ENCODE measurements around the gene VPS26C. TPM values are rescaled to one million over a fixed set of nuclear protein-coding genes. Genes with fewer than 3 reads are reported as not detected.

Gene VPS26C
- polyA plus RNA-seq, 3 donors from 2014 or later = 67.7 to 95.1 (median 90.8) TPM

- Mint-ChIP-seq H3K27ac (peak overlapping the region; percentile 91 to 98 (median 96)), H3K36me3 (no peaks in the 10 kb centered on the region), H3K4me3 (peak overlapping the region; percentile 87 to 94 (median 90)), H3K27me3 (ENCODE audit: low read depth in 3 of 3) (peaks cover 1 to 11% (median 10%) of the 10 kb centered on the region in 3 donors), H3K9me3 (no peaks in the 10 kb centered on the region), H3K4me1 (peaks cover 38 to 64% of the 10 kb centered on the region in 2 donors)
- peak in 2 of 3 donors; percentile 79 to 82 for DNase-seq
These were observed 9.6 kb downstream of the VPS26C start for GRCh38 chr21:37257511-37257966.

GRCh38 chr21:37253991-37254390, 13.1 kb downstream of the VPS26C start:
- Mint-ChIP-seq H3K9me3 (no peaks in the 10 kb centered on the region), H3K4me3 (no peak overlapping the region), H3K27ac (peak overlapping the region in 5 of 6 donors; percentile 4 to 97 (median 60)), H3K27me3 (ENCODE audit: low read depth in 3 of 3) (peaks cover 0 to 11% (median 10%) of the 10 kb centered on the region in 3 donors), H3K36me3 (no peaks in the 10 kb centered on the region), H3K4me1 (peaks cover 47 to 76% of the 10 kb centered on the region in 2 donors)
- DNase-seq = no peak

DNA sequence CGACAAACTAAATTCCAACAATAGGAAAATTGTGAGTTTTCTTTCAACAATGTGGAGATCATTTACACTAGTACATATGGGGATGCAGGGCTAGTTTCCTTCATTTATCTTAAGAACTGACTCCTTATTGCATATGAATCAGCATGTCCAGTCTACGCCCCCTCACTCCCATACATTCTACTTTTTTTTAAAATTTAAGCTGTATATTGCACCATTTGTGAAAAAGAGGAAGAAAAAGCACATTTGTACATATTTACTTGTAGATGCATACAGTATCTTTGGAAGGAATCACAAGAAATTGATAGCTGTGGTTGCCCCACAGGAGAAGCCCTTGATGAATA, 15.9 kb downstream of the VPS26C start:
- Mint-ChIP-seq H3K9me3 (no peaks in the 10 kb centered on the region), H3K27ac (peak overlapping the region in 1 of 6 donors; percentile 21), H3K4me3 (no peak overlapping the region), H3K4me1 (peaks cover 43 to 75% of the 10 kb centered on the region in 2 donors), H3K36me3 (no peaks in the 10 kb centered on the region), H3K27me3 (ENCODE audit: low read depth in 3 of 3) (peaks cover 0 to 2% (median 0%) of the 10 kb centered on the region in 3 donors)
- no peak for DNase-seq

DNA sequence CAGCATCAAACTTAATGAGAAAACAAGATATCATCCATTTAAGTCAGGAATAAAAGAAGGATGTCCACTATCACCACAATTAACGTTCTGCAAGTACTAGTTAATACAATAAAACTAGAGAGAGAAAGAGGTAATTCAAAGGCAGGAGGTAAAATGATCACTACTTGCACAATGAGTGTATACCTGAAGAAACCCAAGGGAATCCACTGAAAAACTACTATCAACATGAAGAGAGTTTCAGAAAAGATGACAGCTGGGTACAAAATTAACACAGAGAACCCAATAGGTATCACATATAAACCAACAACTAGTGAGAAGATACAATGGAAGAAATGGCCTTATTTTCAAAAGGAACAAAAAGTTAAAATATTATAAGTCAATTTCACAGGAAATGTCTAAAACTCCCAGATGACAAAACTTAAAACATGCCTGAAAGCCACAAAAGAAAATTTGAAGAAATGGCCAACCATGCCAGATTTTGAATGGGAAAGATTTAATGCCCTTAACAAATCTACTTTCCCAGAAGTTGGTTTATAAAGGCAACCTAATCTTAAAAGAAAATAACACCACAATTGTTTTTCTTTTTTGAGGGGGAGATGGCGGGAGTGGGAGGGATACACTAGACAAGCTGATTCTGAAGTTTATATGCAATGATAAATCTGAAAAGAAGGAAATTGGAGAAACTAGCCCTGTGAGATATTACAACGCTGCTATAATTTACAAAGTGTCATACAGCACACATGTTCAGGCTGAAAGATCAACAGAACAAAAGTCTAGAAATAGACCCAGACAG, 17.8 kb downstream of the VPS26C start:
- DNase-seq = no peak
- Mint-ChIP-seq H3K4me3 (no peak overlapping the region), H3K27ac (peak overlapping the region in 5 of 6 donors; percentile 21 to 68 (median 48)), H3K4me1 (peaks cover 56 to 78% of the 10 kb centered on the region in 2 donors), H3K36me3 (no peaks in the 10 kb centered on the region), H3K9me3 (no peaks in the 10 kb centered on the region), H3K27me3 (ENCODE audit: low read depth in 3 of 3) (peaks cover 0 to 2% (median 0%) of the 10 kb centered on the region in 3 donors)

GRCh38 chr21:37248298-37248697, 18.8 kb downstream of the VPS26C start:
- H3K4me3 Mint-ChIP-seq = no peak overlapping the region
- peaks cover 0 to 2% (median 0%) of the 10 kb centered on the region in 3 donors for H3K27me3 Mint-ChIP-seq (ENCODE audit: low read depth in 3 of 3)
- peak overlapping the region in 3 of 6 donors; percentile 30 to 57 (median 51) for H3K27ac Mint-ChIP-seq

DNA sequence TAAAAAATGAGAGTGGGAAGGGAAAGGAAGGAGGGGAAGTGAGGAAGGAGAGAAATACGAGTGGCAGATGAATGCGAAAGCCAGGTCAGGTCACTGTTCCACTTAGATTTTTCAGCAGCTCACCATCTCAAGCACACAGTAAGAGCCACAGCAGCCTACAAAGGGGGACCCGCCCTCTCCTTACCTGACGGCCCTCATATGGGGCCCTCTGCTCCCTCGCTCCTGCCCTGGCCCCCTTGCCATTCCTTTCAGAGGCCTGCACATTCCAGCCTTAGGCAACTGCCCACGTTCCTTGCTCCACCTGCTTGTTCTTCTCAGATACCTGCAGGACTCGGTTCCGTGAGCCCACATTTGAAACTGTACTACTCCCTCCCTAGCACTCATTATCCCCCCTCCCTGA, 22.0 kb downstream of the VPS26C start:
- H3K4me1 Mint-ChIP-seq = peaks cover 73 to 91% of the 10 kb centered on the region in 2 donors
- peak overlapping the region; percentile 31 to 73 (median 59) for H3K4me3 Mint-ChIP-seq
- peak overlapping the region; percentile 50 to 90 (median 78) for H3K27ac Mint-ChIP-seq
- H3K36me3 Mint-ChIP-seq = peaks cover 0 to 4% (median 0%) of the 10 kb centered on the region in 3 donors
- no peaks in the 10 kb centered on the region for H3K9me3 Mint-ChIP-seq
- peaks cover 0 to 2% (median 0%) of the 10 kb centered on the region in 3 donors for H3K27me3 Mint-ChIP-seq (ENCODE audit: low read depth in 3 of 3)
- no peak for DNase-seq

More at GRCh38 chr21:37248298-37248697, 18.8 kb downstream of the VPS26C start:
- H3K4me1 Mint-ChIP-seq = peaks cover 64 to 82% of the 10 kb centered on the region in 2 donors
- no peaks in the 10 kb centered on the region for H3K9me3 Mint-ChIP-seq
- H3K36me3 Mint-ChIP-seq = no peaks in the 10 kb centered on the region
- DNase-seq = no peak

GRCh38 chr21:37244501-37245095, 22.5 kb downstream of the VPS26C start:
- peaks cover 70 to 90% of the 10 kb centered on the region in 2 donors for H3K4me1 Mint-ChIP-seq
- peak overlapping the region; percentile 50 to 90 (median 72) for H3K27ac Mint-ChIP-seq
- H3K9me3 Mint-ChIP-seq = no peaks in the 10 kb centered on the region
- peaks cover 0 to 4% (median 0%) of the 10 kb centered on the region in 3 donors for H3K36me3 Mint-ChIP-seq
- H3K27me3 Mint-ChIP-seq (ENCODE audit: low read depth in 3 of 3) = peaks cover 0 to 2% (median 0%) of the 10 kb centered on the region in 3 donors
- DNase-seq = no peak
- H3K4me3 Mint-ChIP-seq = peak overlapping the region; percentile 31 to 73 (median 59)

GRCh38 chr21:37243961-37244360, 23.2 kb downstream of the VPS26C start:
- Mint-ChIP-seq H3K9me3 (no peaks in the 10 kb centered on the region), H3K4me3 (peak overlapping the region in 4 of 5 donors; percentile 26 to 44 (median 30)), H3K4me1 (peaks cover 70 to 90% of the 10 kb centered on the region in 2 donors), H3K36me3 (peaks cover 0 to 4% (median 4%) of the 10 kb centered on the region in 3 donors), H3K27me3 (ENCODE audit: low read depth in 3 of 3) (peaks cover 0 to 2% (median 0%) of the 10 kb centered on the region in 3 donors), H3K27ac (peak overlapping the region in 5 of 6 donors; percentile 66 to 90 (median 73))
- DNase-seq = no peak

DNA sequence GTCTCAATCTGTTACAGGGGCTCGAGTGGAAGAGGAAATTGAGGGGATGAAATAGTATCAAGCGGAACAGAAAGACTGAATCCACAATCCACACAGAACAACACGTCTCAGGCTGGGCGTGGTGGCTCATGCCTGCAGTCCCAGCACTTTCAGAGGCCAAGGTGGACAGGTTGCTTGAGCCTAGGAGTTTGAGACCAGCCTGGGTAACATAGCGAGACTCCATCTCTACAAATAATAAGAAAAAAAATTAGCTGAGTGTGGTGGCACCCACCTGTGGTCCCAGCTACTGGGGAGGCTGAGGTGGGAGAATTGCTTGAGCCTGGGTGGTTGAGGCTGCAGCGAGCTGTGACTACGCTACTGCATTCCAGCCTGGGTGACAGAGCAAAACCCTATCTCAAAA, 25.7 kb downstream of the VPS26C start:
- no peak overlapping the region for H3K4me3 Mint-ChIP-seq
- no peaks in the 10 kb centered on the region for H3K9me3 Mint-ChIP-seq
- H3K27me3 Mint-ChIP-seq (ENCODE audit: low read depth in 3 of 3) = no peaks in the 10 kb centered on the region
- H3K4me1 Mint-ChIP-seq = peaks cover 80 to 92% of the 10 kb centered on the region in 2 donors
- H3K36me3 Mint-ChIP-seq = peaks cover 4 to 16% (median 8%) of the 10 kb centered on the region in 3 donors
- peak overlapping the region in 5 of 6 donors; percentile 31 to 76 (median 56) for H3K27ac Mint-ChIP-seq
- DNase-seq = no peak

GRCh38 chr21:37240978-37241377, 26.2 kb downstream of the VPS26C start:
- Mint-ChIP-seq H3K9me3 (no peaks in the 10 kb centered on the region), H3K27me3 (ENCODE audit: low read depth in 3 of 3) (no peaks in the 10 kb centered on the region), H3K36me3 (peaks cover 7 to 18% (median 8%) of the 10 kb centered on the region in 3 donors), H3K27ac (peak overlapping the region in 5 of 6 donors; percentile 31 to 76 (median 56)), H3K4me1 (peaks cover 81 to 92% of the 10 kb centered on the region in 2 donors), H3K4me3 (no peak overlapping the region)
- no peak for DNase-seq

DNA sequence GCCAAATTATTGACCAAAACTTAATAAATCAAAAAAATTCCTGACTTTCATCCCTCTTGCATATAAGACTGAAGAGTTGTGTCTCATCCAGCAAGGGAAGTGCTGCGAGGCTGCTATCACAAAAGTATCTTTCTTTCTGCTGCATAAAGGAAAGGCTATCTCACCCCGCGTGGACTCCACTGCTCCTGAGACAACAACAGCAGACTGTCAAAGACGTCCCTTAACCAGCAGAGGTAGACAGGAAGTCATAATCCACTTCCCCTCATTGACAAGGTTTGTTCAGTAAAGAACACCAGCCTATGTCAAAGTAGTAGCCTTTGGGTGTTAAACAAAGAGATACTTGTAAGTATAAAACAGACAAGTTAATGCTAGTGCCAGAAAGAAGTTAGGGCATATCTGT, 29.4 kb downstream of the VPS26C start:
- peak; percentile 27 to 36 (median 28) for DNase-seq
- Mint-ChIP-seq H3K4me3 (peak overlapping the region; percentile 10 to 60 (median 46)), H3K36me3 (peaks cover 7 to 24% (median 13%) of the 10 kb centered on the region in 3 donors), H3K27ac (peak overlapping the region; percentile 84 to 93 (median 88)), H3K4me1 (peaks cover 51 to 67% of the 10 kb centered on the region in 2 donors), H3K27me3 (ENCODE audit: low read depth in 3 of 3) (no peaks in the 10 kb centered on the region), H3K9me3 (no peaks in the 10 kb centered on the region)

- Mint-ChIP-seq H3K27ac (peak overlapping the region; percentile 84 to 93 (median 88)), H3K9me3 (no peaks in the 10 kb centered on the region), H3K4me3 (peak overlapping the region in 3 of 5 donors; percentile 10 to 59 (median 18)), H3K27me3 (ENCODE audit: low read depth in 3 of 3) (no peaks in the 10 kb centered on the region), H3K4me1 (peaks cover 48 to 64% of the 10 kb centered on the region in 2 donors), H3K36me3 (peaks cover 7 to 25% (median 16%) of the 10 kb centered on the region in 3 donors)
- DNase-seq = no peak
These were observed 29.8 kb downstream of the VPS26C start for GRCh38 chr21:37237346-37237745.

DNA sequence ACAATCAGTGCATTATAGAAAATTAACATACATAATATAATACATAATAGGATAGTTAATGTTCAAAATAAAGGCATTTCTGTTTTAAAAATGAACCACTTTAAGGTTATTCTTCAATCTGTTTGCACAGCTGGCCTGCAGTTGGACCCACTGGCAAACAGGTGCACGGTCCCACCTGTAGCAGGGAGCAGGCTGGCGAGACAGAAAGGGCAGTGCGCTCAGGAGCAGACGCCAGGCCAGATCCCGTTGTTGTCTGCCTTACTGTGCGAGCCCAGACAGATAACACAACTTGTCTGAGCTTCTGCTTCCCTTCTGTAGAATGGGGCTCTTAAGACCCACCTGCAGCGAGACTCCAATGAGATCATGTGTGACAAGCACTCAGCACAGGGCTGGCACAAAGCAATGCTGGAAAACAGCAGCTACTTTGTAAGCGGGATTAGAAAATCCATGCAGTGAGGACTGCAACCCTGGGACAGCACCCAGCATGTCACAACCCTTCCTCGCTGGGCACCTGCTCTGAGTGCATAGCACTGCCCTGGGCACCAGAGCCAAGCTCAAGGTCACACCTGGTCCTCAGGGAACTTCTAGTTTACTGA, 33.5 kb downstream of the VPS26C start:
- Mint-ChIP-seq H3K4me3 (no peak overlapping the region), H3K36me3 (peaks cover 14 to 39% (median 24%) of the 10 kb centered on the region in 3 donors), H3K9me3 (no peaks in the 10 kb centered on the region), H3K4me1 (peaks cover 31 to 34% of the 10 kb centered on the region in 2 donors), H3K27ac (peak overlapping the region in 1 of 6 donors; percentile 20), H3K27me3 (ENCODE audit: low read depth in 3 of 3) (no peaks in the 10 kb centered on the region)
- DNase-seq = no peak

Data from immature natural killer cell (primary cell).